Measurements from ENCODE around the gene ALDH18A1.

ALDH18A1 gene

GRCh38 chr10:95574649-95575365 is 81.7 kb downstream of the ALDH18A1 start:
- no peak for DNase-seq

DNA sequence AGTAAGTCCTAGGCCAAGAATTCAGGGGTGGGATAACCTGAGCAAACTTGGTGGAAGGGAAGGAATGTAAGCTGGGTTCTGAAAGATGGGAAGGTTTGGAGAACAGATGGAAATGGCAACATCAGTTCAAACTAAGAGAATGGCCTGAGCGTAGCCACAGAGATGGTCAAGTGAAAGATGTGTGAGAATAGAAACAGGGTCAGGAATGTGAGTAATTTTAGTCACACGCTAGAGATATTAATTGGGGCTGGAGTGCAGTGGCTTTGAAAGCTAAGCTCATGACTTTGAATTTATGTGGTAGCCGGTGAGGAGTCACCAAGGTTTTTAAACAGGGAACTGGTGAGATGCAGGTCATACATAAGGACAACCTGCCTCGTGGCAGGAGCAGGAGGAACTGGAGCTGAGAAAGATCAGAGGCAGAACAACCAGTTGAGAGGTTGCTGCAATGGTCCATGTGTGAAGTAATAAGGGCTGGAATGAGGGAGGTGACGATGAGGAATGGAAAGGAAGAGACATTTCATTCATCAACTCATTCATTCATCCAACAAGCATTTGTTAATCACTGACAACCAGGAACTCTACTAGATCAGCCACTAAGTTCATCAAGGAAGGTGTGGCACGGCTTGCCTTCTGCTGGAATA is 82.4 kb downstream of the ALDH18A1 start:
- no peak for DNase-seq

- DNase-seq = no peak
Measured at GRCh38 chr10:95573527-95573926, 83.0 kb downstream of the ALDH18A1 start.

DNA sequence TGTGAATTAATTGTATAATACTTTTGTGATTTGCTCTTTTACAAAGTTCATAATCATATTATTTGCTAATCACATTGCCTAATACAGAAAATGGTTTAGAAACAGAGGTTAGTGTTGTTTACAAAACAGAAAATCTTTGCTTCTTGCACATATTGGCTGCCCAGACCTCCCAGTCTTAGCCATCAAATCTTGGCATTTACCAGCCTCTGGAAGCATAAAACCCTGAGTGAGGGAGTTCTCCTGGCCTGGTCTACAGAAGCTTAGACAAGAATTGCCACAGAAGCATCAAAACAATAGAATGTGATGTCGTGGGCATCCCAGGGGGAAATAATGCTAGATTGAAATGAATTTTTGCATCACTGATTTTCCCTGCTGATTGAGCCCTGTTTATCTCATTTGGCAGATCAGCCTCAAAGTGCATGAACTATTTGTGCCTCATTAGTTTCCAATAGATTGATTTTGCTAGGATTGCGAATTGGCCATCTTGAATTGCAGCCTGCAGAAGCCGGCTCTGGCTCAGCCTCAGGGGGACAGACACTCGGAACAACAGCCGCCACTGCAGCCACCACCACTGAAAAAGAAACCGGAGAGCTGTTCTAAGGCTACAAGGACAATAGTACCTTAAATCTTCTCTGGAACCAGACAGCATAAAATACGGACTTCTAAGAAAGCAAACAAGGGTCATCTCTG is 84.2 kb downstream of the ALDH18A1 start:
- no peak for DNase-seq

DNA sequence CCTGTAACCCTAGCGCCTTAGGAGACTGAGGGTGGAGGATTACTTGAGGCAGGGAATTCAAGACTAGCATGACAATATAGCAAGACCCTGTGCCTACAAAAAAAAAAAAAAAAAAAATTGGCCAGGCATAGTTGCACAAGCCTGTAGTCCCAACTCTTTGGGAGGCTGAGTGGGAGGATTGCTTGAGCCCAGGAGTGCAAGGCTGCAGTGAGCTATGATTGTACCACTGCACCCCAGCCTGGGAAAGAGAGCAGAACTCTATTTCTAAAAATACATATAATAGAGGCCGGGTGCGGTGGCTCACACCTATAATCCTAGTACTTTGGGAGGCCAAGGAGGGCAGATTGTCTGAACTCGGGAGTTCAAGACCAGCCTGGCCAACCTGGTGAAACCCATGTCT is 85.1 kb downstream of the ALDH18A1 start:
- no peak for DNase-seq

DNA sequence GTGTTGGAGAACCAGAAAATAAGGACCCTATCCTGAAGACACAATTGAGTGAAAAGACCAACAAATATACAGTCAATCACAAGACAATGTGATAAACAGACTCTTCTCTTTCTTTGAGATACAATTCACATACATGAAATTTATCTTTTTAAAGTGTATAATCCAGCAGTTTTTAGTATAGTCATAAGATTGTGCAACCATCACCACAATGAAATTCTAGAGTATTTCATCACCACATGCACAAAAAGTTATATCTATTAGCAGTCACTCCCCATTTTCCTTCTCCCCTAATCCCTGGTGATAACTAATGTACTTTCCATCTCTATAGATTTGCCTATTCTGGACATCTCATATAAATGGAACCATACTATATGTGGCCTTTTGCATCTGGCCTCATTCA is 87.1 kb downstream of the ALDH18A1 start:
- DNase-seq = no peak

GRCh38 chr10:95567903-95568630 is 88.4 kb downstream of the ALDH18A1 start:
- no peak for DNase-seq

GRCh38 chr10:95566136-95566535 is 90.4 kb downstream of the ALDH18A1 start:
- DNase-seq = no peak

DNA sequence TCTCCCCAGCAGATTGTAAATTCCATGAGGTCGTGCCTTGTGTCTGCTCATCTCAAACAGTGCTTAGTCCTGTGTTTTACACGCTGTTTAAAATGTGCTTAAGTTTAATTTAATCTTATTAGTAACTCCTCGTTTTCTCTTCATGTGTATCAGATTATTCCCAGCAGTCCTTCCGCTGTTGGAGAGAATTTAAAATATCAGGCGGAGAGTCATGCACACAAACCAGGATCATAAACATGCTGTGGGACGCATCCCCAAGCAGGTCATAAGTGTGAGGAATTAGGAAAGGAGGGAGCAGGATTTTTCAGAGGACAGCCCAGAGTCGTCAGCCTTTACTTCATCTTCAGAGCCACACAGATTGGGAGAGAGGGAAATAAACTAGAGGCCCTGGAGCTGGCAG is 91.2 kb downstream of the ALDH18A1 start:
- DNase-seq = no peak

- no peak for DNase-seq
Measured at GRCh38 chr10:95564291-95564690, 92.2 kb downstream of the ALDH18A1 start.

GRCh38 chr10:95562341-95562965 is 94.1 kb downstream of the ALDH18A1 start:
- no peak for DNase-seq

- DNase-seq = no peak
Measured at GRCh38 chr10:95561864-95562177, 94.7 kb downstream of the ALDH18A1 start.

GRCh38 chr10:95561177-95561863 is 95.2 kb downstream of the ALDH18A1 start, which contains the start of gene SORBS1:
Gene SORBS1 (minus strand): TSS chr10:95561371. CDS start chr10:95441135, 120,236 bp downstream.
- peak; percentile 78 for DNase-seq

GRCh38 chr10:95560278-95561176 is 96.0 kb downstream of the ALDH18A1 start:
- no peak for DNase-seq

GRCh38 chr10:95559896-95560277 is 96.6 kb downstream of the ALDH18A1 start:
- no peak for DNase-seq

DNA sequence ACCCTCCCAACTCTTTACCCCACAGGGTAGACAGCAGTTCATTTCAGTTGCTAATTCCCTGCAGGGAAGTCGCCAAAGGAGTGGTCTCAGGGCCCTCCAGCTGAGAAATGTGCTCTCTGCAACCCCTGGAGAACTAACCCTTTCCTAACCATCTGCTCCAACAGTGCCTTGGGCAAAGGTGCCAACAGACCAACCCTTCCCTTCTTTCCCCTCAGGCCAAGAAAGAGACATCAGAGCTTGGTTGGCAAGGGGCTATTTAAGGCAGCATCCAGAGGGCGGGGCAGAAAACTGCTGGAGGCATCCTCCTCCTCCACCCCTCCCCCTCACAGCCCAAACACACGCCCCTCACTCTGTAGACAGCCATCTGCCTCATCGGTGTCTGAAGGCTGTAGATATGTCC is 97.0 kb downstream of the ALDH18A1 start:
- DNase-seq = no peak

DNA sequence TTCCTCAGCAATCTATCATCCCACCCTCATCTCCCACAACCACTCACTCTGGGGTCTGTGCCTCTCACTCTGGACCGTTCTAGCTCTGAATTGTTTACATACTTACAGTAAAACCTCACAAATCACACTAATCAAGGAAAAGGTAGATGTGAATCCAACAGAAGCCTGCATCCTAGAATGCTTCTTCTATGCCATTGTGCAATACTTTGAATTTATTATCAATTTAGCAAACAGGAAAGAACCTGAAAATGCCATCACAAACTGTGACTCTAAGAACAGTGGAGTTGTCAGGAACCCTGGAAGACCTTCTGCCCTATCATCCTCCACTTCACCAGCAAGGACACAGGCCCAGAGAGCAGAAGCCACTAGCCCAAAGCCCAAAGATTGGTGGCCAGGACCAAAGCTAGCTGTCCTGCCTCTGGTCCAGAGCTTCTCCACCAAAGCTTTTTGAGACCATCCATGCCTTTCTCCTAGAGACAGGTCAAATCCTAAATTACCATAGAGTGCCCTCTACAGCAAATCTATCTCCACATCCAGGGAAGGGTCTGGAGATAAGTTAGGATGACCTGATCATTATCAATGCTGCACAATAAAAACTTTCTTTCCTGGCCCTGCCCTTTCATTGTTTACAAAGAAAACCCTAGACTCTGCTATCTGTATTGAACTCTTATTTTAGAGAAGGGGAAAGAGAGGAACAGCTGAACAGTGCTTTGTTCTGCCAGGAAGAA is 97.8 kb downstream of the ALDH18A1 start:
- no peak for DNase-seq

DNA sequence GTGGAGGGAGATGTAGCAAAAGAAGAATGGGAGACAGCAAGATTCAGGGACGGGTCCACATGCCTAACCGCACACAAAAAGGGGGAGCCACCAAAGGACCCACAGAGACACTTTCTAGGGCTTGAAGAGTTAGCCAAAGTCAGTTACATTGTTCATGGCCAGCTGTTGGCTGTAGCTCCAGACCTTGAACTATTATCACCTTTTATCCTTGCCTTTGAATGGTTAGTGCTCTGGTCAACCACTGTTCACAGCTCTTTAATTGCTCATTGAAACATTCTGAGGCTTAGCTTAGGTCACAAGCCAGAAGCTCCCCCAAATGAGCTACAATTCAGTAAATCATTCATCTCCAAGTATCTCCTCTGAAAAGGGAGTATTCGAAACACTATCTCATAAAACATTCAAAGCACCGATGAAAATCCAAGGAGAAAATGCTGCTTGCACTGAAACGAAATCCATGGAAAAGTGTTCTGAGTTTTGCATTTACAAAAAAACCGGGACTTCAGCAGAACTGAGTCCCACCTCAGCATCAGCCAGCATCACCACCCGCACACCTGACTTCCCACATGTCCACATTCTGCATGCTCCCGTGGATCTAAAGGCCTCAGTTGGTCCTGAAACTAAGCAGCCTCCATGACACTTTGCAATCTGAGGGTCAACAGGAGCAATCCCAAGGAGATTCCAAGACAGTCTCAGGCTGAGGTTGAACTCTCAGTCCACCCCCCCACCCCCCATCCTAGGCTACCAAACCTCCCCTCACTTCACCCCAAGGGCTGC is 99.3 kb downstream of the ALDH18A1 start:
- DNase-seq = no peak

All from NCI-H1417 treated with DMSO at 0.1 percent for 48 hours (cell line).